B cell (primary cell): ENCODE data around the gene NDUFAF5. TPM values are rescaled to one million over a fixed set of nuclear protein-coding genes. Genes with fewer than 3 reads are reported as not detected.

ENCODE experiments used
- ATAC-seq: fragments of 200-7000 bp; cut with Tn5 transposase; one replicate; pipeline ENCODE4 v1.10.0; 2021; ENCODE audit warnings: low read depth, mild to moderate bottlenecking, moderate number of reproducible peaks, moderate library complexity
- CTCF ChIA-PET: fragments of 350-600 bp; sonication (Branson Sonifier 250); formaldehyde crosslinking; loops from one replicate; lab custom pipeline; 2021; ENCODE audit warnings: antibody characterized with exemption, inconsistent platforms; lab: Charles Lee
- POLR2A ChIA-PET: fragments of 350-600 bp; sonication (Branson Sonifier 250); formaldehyde crosslinking; loops from one replicate; lab custom pipeline; 2021; ENCODE audit warnings: antibody characterized with exemption; lab: Charles Lee
- DNase-seq: peaks from one replicate; pipeline ENCODE4 v3.0.0; 2013
- H2AFZ ChIP-seq: 2 replicates; pipeline ENCODE4 v1.6.1; 2012; ENCODE audit warnings: mild to moderate bottlenecking, low read depth, low read length; ENCODE audit not compliant: insufficient read depth, poor library complexity, severe bottlenecking
- H3K27ac ChIP-seq, 2 donors: 1 replicate in 1 of 2; 2 replicates in 1 of 2; pipeline ENCODE4 v1.5.1; 2012 to 2013; ENCODE audit warnings: low read length in 2 of 2, mild to moderate bottlenecking in 2 of 2, moderate library complexity in 1 of 2
- H3K27me3 ChIP-seq, 4 experiments: fragments of 200-600 bp in 1 of 4; sonication (generic) in 1 of 4; replicated peaks in 1 of 4; 1 replicate in 2 of 4; 2 replicates in 2 of 4; pipeline versions ENCODE4 v1.6.1 to v1.7.0; 2013 to 2016; ENCODE audit warnings: low read length in 3 of 4, mild to moderate bottlenecking in 2 of 4, mixed read lengths in 1 of 4, moderate library complexity in 1 of 4; ENCODE audit not compliant: insufficient read depth in 4 of 4, control insufficient read depth in 3 of 4; ENCODE audit errors: control extremely low read depth in 1 of 4
- H3K36me3 ChIP-seq, 2 experiments: replicated peaks in 1 of 2; 1 replicate in 1 of 2; 2 replicates in 1 of 2; pipeline versions ENCODE4 v1.6.1 to v1.7.1; 2013; ENCODE audit warnings: low read length in 1 of 2; ENCODE audit not compliant: insufficient read depth in 2 of 2, control insufficient read depth in 1 of 2; ENCODE audit errors: control extremely low read depth in 1 of 2, extremely low read depth in 1 of 2
- H3K4me1 ChIP-seq, 2 donors: fragments of 200-600 bp in 1 of 2; sonication (generic) in 1 of 2; 1 replicate in 1 of 2; 2 replicates in 1 of 2; pipeline versions ENCODE4 v1.5.1 to v1.6.1; 2013 to 2017; ENCODE audit warnings: low read length in 2 of 2; ENCODE audit not compliant: control insufficient read depth in 2 of 2, insufficient read depth in 2 of 2
- H3K4me2 ChIP-seq: replicated peaks from 2 replicates; pipeline ENCODE3; 2012; ENCODE audit warnings: mild to moderate bottlenecking, low read depth, low read length; ENCODE audit not compliant: poor library complexity, severe bottlenecking
- H3K4me3 ChIP-seq, 5 experiments: fragments of 200-600 bp in 1 of 5; sonication (generic) in 1 of 5; 1 replicate in 3 of 5; 2 replicates in 2 of 5; pipeline versions ENCODE4 v1.5.1 to v1.7.0; 2011 to 2016; ENCODE audit warnings: low read length in 4 of 5, mild to moderate bottlenecking in 4 of 5, low read depth in 2 of 5, control low read depth in 1 of 5, moderate library complexity in 1 of 5; ENCODE audit not compliant: insufficient read depth in 1 of 5; ENCODE audit errors: control extremely low read depth in 1 of 5, extremely low read depth in 1 of 5
- H3K79me2 ChIP-seq: fragments of 200-600 bp; sonication (generic); one replicate; pipeline ENCODE4 v1.6.0; 2016; ENCODE audit warnings: low read length; ENCODE audit not compliant: control insufficient read depth, insufficient read depth
- H3K9ac ChIP-seq: fragments of 200-600 bp; sonication (generic); 2 replicates; pipeline ENCODE4 v1.6.1; 2017; ENCODE audit warnings: mild to moderate bottlenecking, low read length, moderate library complexity
- H3K9me3 ChIP-seq, 3 donors: one replicate each; pipeline versions ENCODE4 v1.6.1 to v1.7.1; 2013; ENCODE audit warnings: low read length in 2 of 3; ENCODE audit not compliant: control insufficient read depth in 2 of 3, insufficient read depth in 1 of 3; ENCODE audit errors: control extremely low read depth in 1 of 3
- H4K20me1 ChIP-seq: 2 replicates; pipeline ENCODE4 v1.6.0; 2012; ENCODE audit warnings: mild to moderate bottlenecking, low read length; ENCODE audit not compliant: insufficient read depth, control insufficient read depth, poor library complexity, severe bottlenecking
- H3K27ac Mint-ChIP-seq: one replicate; pipeline ENCODE4 v1.8.0; 2021; ENCODE audit warnings: mixed read lengths
- H3K27me3 Mint-ChIP-seq: one replicate; pipeline ENCODE4 v1.8.0; 2021; ENCODE audit warnings: mixed read lengths
- H3K4me1 Mint-ChIP-seq: one replicate; pipeline ENCODE4 v1.8.0; 2021; ENCODE audit warnings: mixed read lengths
- H3K4me3 Mint-ChIP-seq: one replicate; pipeline ENCODE4 v1.8.0; 2021; ENCODE audit warnings: mixed read lengths
- H3K9me3 Mint-ChIP-seq: one replicate; pipeline ENCODE4 v1.8.0; 2022; ENCODE audit warnings: mixed read lengths; ENCODE audit not compliant: insufficient read depth
- CTCF ChIP-seq: fragments of 200-600 bp; IDR thresholded peaks from one replicate; pipeline ENCODE4 v1.8.0; 2022; ENCODE audit warnings: antibody characterized with exemption, mild to moderate bottlenecking
- EZH2 ChIP-seq: IDR thresholded peaks from 2 replicates; pipeline ENCODE4 v1.6.1; 2012; ENCODE audit warnings: borderline replicate concordance, low read depth, mild to moderate bottlenecking, moderate library complexity, low read length; ENCODE audit not compliant: insufficient read depth, poor library complexity, severe bottlenecking
- WGBS: methylation state at CpG from one replicate; pipeline ENCODE4 v1.1.5; 2013; ENCODE audit warnings: missing lambda C conversion rate; ENCODE audit not compliant: insufficient coverage; 5-methylcytosine and 5-hydroxymethylcytosine counted together
- intact Hi-C: fragments of 100-400 bp; cut with micrococcal nuclease; formaldehyde crosslinking; loops from one replicate; pipeline ENCODE4 v1.10.0; 2022
- polyA plus RNA-seq: library from polyadenylated mRNA; depleted of rRNA; stranded (reverse); fragments of >200 nt; gene quantifications from 2 replicates; pipeline ENCODE4 v1.2.3, GENCODE V29; 2012
- total RNA-seq, 2 donors: library from RNA; stranded (reverse); fragments of 120-200 nt in 1 of 2; gene quantifications; 1 replicate in 1 of 2; 2 replicates in 1 of 2; pipeline versions ENCODE4 v1.2.3 to v1.2.4, GENCODE V29; 2013 to 2022

Gene NDUFAF5
- total and polyA plus RNA-seq, 2 donors (not counting 1 experiment from before 2014, with no cell fraction given) = 6.5 to 28.8 TPM

GRCh38 chr20:13857961-13858360, 73.1 kb downstream of the NDUFAF5 start:
- ATAC-seq (no peak), DNase-seq (no peak)
- 94% methylated on average over 5 of the region's 7 CpGs for WGBS
- Mint-ChIP-seq H3K4me1 (no peaks in the 10 kb centered on the region), H3K27ac (no peak overlapping the region), H3K27me3 (peaks cover 11% of the 10 kb centered on the region), H3K4me3 (no peak overlapping the region), H3K9me3 (no peaks in the 10 kb centered on the region)
- no peak overlapping the region for H3K9ac ChIP-seq
- H3K4me3 ChIP-seq = no peak overlapping the region
- TF ChIP-seq CTCF = no peak
- no peak for TF ChIP-seq EZH2
- H3K4me1 ChIP-seq = no peaks in the 10 kb centered on the region
- H3K9me3 ChIP-seq = no peaks in the 10 kb centered on the region
- H2AFZ ChIP-seq = no peak overlapping the region
- no peaks in the 10 kb centered on the region for H4K20me1 ChIP-seq
- H3K79me2 ChIP-seq = no peaks in the 10 kb centered on the region
- POLR2A ChIA-PET = no interaction called here
- CTCF ChIA-PET = no interaction called here
- H3K36me3 ChIP-seq = no peaks in the 10 kb centered on the region
- intact Hi-C loops = no loop called here
- no peak overlapping the region for H3K27ac ChIP-seq
- H3K27me3 ChIP-seq = no peaks in the 10 kb centered on the region
- no peak overlapping the region for H3K4me2 ChIP-seq

GRCh38 chr20:13858439-13858838, 73.6 kb downstream of the NDUFAF5 start:
- intact Hi-C loops = no loop called here
- ATAC-seq (no peak), DNase-seq (no peak)
- Histone ChIP-seq H3K4me3 (no peak overlapping the region), H3K36me3 (no peaks in the 10 kb centered on the region), H3K27ac (no peak overlapping the region), H3K4me2 (no peak overlapping the region), H3K4me1 (no peaks in the 10 kb centered on the region), H3K9ac (no peak overlapping the region), H3K27me3 (no peaks in the 10 kb centered on the region), H4K20me1 (no peaks in the 10 kb centered on the region), H3K9me3 (no peaks in the 10 kb centered on the region), H3K79me2 (no peaks in the 10 kb centered on the region), H2AFZ (no peak overlapping the region)
- POLR2A ChIA-PET = no interaction called here
- no peaks in the 10 kb centered on the region for H3K9me3 Mint-ChIP-seq
- peaks cover 11% of the 10 kb centered on the region for H3K27me3 Mint-ChIP-seq
- CTCF ChIA-PET = no interaction called here
- WGBS = 100% methylated on average over 1 of the region's 5 CpGs
- H3K4me1 Mint-ChIP-seq = no peaks in the 10 kb centered on the region
- no peak overlapping the region for H3K4me3 Mint-ChIP-seq
- no peak overlapping the region for H3K27ac Mint-ChIP-seq
- TF ChIP-seq CTCF (no peak), EZH2 (no peak)
